OCI-LY1 (cell line): ENCODE data around the gene B3GNT3.

Experiments
- H2AFZ ChIP-seq: fragments of 200-600 bp; sonication (generic), shearing (Covaris generic); 2 replicates; pipeline ENCODE4 v1.6.0; 2014; ENCODE audit warnings: antibody characterized with exemption, mild to moderate bottlenecking, low read length
- H3F3A ChIP-seq: fragments of 200-600 bp; sonication (generic), shearing (Covaris generic); 2 replicates; pipeline ENCODE4 v1.6.0; 2014; ENCODE audit warnings: mild to moderate bottlenecking, antibody characterized with exemption, low read length, moderate library complexity; ENCODE audit not compliant: insufficient read depth
- H3K27ac ChIP-seq: fragments of 200-600 bp; sonication (generic); 2 replicates; pipeline ENCODE4 v1.5.1; 2014; ENCODE audit warnings: low read length, mixed run types, mild to moderate bottlenecking, low read depth; ENCODE audit not compliant: poor library complexity, severe bottlenecking
- H3K27me3 ChIP-seq: fragments of 200-600 bp; sonication (generic); 2 replicates; pipeline ENCODE4 v1.6.0; 2014; ENCODE audit warnings: antibody characterized with exemption, mild to moderate bottlenecking, low read length, moderate library complexity; ENCODE audit not compliant: insufficient read depth
- H3K36me3 ChIP-seq: fragments of 200-600 bp; sonication (generic); 2 replicates; pipeline ENCODE4 v1.6.1; 2014; ENCODE audit warnings: mild to moderate bottlenecking, antibody characterized with exemption, low read length, moderate library complexity, mixed read lengths; ENCODE audit not compliant: insufficient read depth
- H3K4me1 ChIP-seq: fragments of 200-600 bp; sonication (generic); 2 replicates; pipeline ENCODE4 v1.5.1; 2014; ENCODE audit warnings: mild to moderate bottlenecking, low read length, moderate library complexity; ENCODE audit not compliant: insufficient read depth, severe bottlenecking
- H3K4me2 ChIP-seq: fragments of 200-600 bp; sonication (generic), shearing (Covaris generic); 2 replicates; pipeline ENCODE4 v1.6.1; 2014; ENCODE audit warnings: low read length
- H3K4me3 ChIP-seq: fragments of 200-600 bp; sonication (generic); 2 replicates; pipeline ENCODE4 v1.5.1; 2014; ENCODE audit warnings: low read length, low read depth, mild to moderate bottlenecking, mixed read lengths; ENCODE audit not compliant: poor library complexity, severe bottlenecking
- H3K79me2 ChIP-seq: fragments of 200-600 bp; shearing (Covaris generic); 2 replicates; pipeline ENCODE4 v1.6.1; 2016; ENCODE audit warnings: mixed run types, low read length, mixed read lengths; ENCODE audit not compliant: insufficient read depth
- H3K9ac ChIP-seq: fragments of 200-600 bp; sonication (generic), shearing (Covaris generic); 2 replicates; pipeline ENCODE4 v1.6.1; 2014; ENCODE audit warnings: mild to moderate bottlenecking, low read length, mixed read lengths
- H3K9me2 ChIP-seq: fragments of 200-600 bp; sonication (generic), shearing (Covaris generic); 2 replicates; pipeline ENCODE4 v1.6.1; 2014; ENCODE audit warnings: low read depth, mild to moderate bottlenecking, low read length, mixed read lengths
- H3K9me3 ChIP-seq: fragments of 200-600 bp; shearing (Covaris generic); 2 replicates; pipeline ENCODE4 v1.6.1; 2014; ENCODE audit warnings: low read length, mixed read lengths
- H4K20me1 ChIP-seq: fragments of 200-600 bp; sonication (generic), shearing (Covaris generic); 2 replicates; pipeline ENCODE4 v1.6.0; 2016; ENCODE audit warnings: mild to moderate bottlenecking, low read length; ENCODE audit not compliant: insufficient read depth
- EZH2 ChIP-seq: fragments of 200-600 bp; sonication (generic), shearing (Covaris generic); IDR thresholded peaks from 2 replicates; pipeline ENCODE4 v1.8.0; 2017; ENCODE audit warnings: borderline replicate concordance, mixed run types, mild to moderate bottlenecking, antibody characterized with exemption, low read length, moderate library complexity, mixed read lengths
- TF ChIP-seq, protein P1 (sequence below): fragments of 200-600 bp; sonication (generic), shearing (Covaris generic); IDR thresholded peaks from 2 replicates; pipeline ENCODE4 v1.5.1; 2017; ENCODE audit warnings: mild to moderate bottlenecking, antibody characterized with exemption, low read length, moderate library complexity, mixed read lengths

B3GNT3 gene

DNA sequence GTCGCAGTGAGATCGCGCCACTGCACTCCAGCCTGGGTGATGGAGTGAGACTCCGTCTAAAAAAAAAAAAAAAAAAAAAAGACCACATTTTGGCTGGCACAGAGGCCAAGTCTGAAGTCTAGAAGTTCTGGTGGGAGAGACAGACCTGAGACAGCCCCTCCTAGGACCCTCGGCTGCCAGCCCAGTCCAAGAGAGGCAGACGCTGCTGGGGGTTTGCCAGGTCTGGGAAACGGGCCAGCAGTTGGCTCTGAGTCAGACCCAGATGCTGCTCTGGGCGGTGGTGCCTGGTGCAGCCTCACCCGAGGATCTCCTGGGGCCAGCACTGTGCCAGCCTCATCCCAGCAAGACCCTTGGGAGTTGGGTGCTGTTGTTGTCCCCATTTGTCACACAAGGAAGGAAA is 37.8 kb upstream of the B3GNT3 start:
- no peaks in the 10 kb centered on the region for H4K20me1 ChIP-seq
- TF ChIP-seq EZH2 = no peak
- TF ChIP-seq, protein P1, sequence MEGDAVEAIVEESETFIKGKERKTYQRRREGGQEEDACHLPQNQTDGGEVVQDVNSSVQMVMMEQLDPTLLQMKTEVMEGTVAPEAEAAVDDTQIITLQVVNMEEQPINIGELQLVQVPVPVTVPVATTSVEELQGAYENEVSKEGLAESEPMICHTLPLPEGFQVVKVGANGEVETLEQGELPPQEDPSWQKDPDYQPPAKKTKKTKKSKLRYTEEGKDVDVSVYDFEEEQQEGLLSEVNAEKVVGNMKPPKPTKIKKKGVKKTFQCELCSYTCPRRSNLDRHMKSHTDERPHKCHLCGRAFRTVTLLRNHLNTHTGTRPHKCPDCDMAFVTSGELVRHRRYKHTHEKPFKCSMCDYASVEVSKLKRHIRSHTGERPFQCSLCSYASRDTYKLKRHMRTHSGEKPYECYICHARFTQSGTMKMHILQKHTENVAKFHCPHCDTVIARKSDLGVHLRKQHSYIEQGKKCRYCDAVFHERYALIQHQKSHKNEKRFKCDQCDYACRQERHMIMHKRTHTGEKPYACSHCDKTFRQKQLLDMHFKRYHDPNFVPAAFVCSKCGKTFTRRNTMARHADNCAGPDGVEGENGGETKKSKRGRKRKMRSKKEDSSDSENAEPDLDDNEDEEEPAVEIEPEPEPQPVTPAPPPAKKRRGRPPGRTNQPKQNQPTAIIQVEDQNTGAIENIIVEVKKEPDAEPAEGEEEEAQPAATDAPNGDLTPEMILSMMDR = no peak
- no peak overlapping the region for H3K4me3 ChIP-seq
- no peak overlapping the region for H3K4me2 ChIP-seq
- H3K79me2 ChIP-seq = no peaks in the 10 kb centered on the region
- no peaks in the 10 kb centered on the region for H3K27me3 ChIP-seq
- no peak overlapping the region for H3K27ac ChIP-seq
- no peaks in the 10 kb centered on the region for H3K9me3 ChIP-seq
- H3K9ac ChIP-seq = no peak overlapping the region
- peaks cover 56% of the 10 kb centered on the region for H3K36me3 ChIP-seq
- H3F3A ChIP-seq = no peaks in the 10 kb centered on the region; the same call in 1 of the 2 replicates
- H3K4me1 ChIP-seq = peaks cover 41% of the 10 kb centered on the region
- H3K9me2 ChIP-seq = no peaks in the 10 kb centered on the region
- no peak overlapping the region for H2AFZ ChIP-seq

DNA sequence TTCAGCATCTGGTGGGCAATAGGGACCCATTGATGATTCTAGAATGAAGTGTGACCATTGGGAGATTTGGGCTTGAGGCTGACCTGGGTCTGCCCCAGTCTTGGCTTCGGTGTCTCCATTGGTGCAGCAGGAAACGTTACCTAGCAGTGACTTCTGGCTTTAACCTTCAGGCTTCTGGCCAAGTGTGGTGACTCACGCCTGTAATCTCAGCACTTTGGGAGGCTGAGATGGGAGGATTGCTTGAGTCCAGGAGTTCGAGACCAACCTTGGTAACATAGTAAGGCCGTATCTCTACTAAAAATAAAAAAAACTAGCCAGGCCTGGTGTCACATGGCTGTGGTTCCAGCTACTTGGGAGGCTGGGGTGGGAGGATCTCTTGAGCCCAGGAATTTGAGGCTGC is 36.4 kb upstream of the B3GNT3 start:
- no peaks in the 10 kb centered on the region for H3K9me3 ChIP-seq
- H3K79me2 ChIP-seq = no peaks in the 10 kb centered on the region
- H4K20me1 ChIP-seq = no peaks in the 10 kb centered on the region
- peaks cover 66% of the 10 kb centered on the region for H3K36me3 ChIP-seq
- no peak overlapping the region for H3K4me3 ChIP-seq
- peaks cover 28% of the 10 kb centered on the region for H3K4me1 ChIP-seq
- H3F3A ChIP-seq = no peaks in the 10 kb centered on the region; the same call in 1 of the 2 replicates
- H2AFZ ChIP-seq = no peak overlapping the region
- TF ChIP-seq, protein P1 = no peak
- no peak for TF ChIP-seq EZH2
- no peak overlapping the region for H3K27ac ChIP-seq
- H3K9ac ChIP-seq = no peak overlapping the region
- H3K4me2 ChIP-seq = no peak overlapping the region
- H3K27me3 ChIP-seq = no peaks in the 10 kb centered on the region
- no peaks in the 10 kb centered on the region for H3K9me2 ChIP-seq

DNA sequence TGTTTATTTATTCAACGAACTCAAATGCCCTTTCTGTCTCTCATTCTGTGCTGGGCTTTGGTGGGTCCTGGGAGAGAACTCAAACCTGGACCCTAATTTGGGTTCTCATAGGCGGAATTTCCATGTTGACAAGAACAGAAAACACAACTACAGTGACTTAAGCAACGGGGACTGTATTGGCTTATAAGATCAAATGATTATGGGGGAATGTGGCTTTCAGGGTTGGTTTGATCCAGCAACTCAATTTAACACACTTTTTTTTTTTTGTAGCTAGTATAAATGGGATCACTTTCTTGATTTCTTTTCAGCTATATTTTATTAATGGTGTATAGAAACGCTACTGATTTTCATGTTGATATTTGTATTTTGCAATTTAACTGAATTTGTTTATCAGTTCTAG is 33.8 kb upstream of the B3GNT3 start:
- no peaks in the 10 kb centered on the region for H3K79me2 ChIP-seq
- no peaks in the 10 kb centered on the region for H3K9me2 ChIP-seq
- H3F3A ChIP-seq = no peaks in the 10 kb centered on the region
- peaks cover 4% of the 10 kb centered on the region for H3K4me1 ChIP-seq
- no peaks in the 10 kb centered on the region for H3K9me3 ChIP-seq
- H3K27ac ChIP-seq = no peak overlapping the region
- H3K36me3 ChIP-seq = peaks cover 77% of the 10 kb centered on the region
- H4K20me1 ChIP-seq = no peaks in the 10 kb centered on the region
- no peak overlapping the region for H3K9ac ChIP-seq
- no peaks in the 10 kb centered on the region for H3K27me3 ChIP-seq
- no peak for TF ChIP-seq EZH2
- TF ChIP-seq, protein P1 = no peak
- H3K4me3 ChIP-seq = no peak overlapping the region
- no peak overlapping the region for H3K4me2 ChIP-seq
- H2AFZ ChIP-seq = no peak overlapping the region
